AG04450 (cell line): ENCODE results near the gene ANKK1. TPM values are rescaled to one million over a fixed set of nuclear protein-coding genes. Genes with fewer than 3 reads are reported as not detected.

Source experiments
- CTCF ChIA-PET: fragments of 300-600, 350-600 bp; formaldehyde crosslinking; extraction: SDS; loops from one replicate; lab custom pipeline; 2022; ENCODE audit warnings: antibody characterized with exemption, inconsistent platforms; lab: Charles Lee
- POLR2A ChIA-PET: fragments of 350-600 bp; formaldehyde crosslinking; extraction: SDS; loops from one replicate; lab custom pipeline; 2021; ENCODE audit warnings: antibody characterized with exemption, inconsistent platforms; lab: Yijun Ruan, JAX
- DNase-seq: peaks from one replicate; pipeline ENCODE4 v3.0.0-alpha.2; 2011; ENCODE audit warnings: low read depth, low spot score
- H3K27ac ChIP-seq: one replicate; pipeline ENCODE4 v1.5.1; 2012; ENCODE audit warnings: low read depth, low read length, control low read depth
- H3K27me3 ChIP-seq: one replicate; pipeline ENCODE4 v1.6.0; 2012; ENCODE audit warnings: low read length; ENCODE audit not compliant: control insufficient read depth, insufficient read depth
- H3K4me3 ChIP-seq: 2 replicates; pipeline ENCODE4 v1.5.1; 2011; ENCODE audit warnings: mild to moderate bottlenecking, low read depth, low read length, control low read depth
- H3K9me3 ChIP-seq: 2 replicates; pipeline ENCODE4 v1.5.1; 2012; ENCODE audit warnings: low read length; ENCODE audit not compliant: control insufficient read depth, insufficient read depth
- polyA plus RNA-seq: library from polyadenylated mRNA; depleted of rRNA; stranded (reverse); fragments of >200 nt; gene quantifications from 2 replicates; pipeline ENCODE4 v1.2.3, GENCODE V29; 2011
- TF ChIP-seq, protein P1 (sequence below): IDR thresholded peaks from 2 replicates; pipeline ENCODE4 v1.5.1; 2011; ENCODE audit warnings: low read depth, low read length, control low read depth, inconsistent platforms

Gene ANKK1
- polyA plus RNA-seq, 1 experiment, result not detected

DNA sequence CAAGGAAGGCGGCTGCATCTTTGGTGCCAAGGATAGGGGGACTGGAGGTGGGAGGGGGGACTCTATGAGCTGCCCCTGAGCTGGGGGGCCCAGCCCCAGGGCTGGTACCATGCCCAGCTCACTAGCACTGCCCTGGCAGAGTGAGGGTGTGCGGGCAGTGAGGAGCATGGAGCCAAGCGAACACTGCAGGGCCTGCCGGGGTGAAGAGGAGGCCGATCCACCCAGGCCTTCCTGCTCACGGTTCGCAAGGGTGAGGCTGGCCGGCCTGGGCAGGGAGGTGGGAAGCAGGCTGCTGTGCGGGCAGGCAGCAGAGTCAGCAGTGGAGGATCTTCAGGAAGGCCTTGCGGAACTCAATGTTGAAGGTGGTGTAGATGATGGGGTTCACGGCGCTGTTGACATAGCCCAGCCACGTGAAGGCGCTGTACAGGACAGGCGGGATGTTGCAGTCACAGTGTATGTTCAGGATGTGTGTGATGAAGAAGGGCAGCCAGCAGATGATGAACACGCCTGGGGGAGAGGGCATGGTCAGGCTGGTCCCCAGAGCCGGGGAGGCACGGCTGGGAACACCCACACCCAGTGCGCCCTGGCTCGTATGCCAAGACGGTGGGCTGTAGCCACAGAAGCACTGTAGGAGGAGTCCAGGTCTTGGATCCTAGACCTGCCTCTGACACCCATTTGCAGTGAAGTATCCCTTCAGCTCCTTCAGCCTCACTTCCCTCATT is 23.0 kb downstream of the ANKK1 start:
- DNase-seq, result no peak
- CTCF ChIA-PET, result no interaction called here

DNA sequence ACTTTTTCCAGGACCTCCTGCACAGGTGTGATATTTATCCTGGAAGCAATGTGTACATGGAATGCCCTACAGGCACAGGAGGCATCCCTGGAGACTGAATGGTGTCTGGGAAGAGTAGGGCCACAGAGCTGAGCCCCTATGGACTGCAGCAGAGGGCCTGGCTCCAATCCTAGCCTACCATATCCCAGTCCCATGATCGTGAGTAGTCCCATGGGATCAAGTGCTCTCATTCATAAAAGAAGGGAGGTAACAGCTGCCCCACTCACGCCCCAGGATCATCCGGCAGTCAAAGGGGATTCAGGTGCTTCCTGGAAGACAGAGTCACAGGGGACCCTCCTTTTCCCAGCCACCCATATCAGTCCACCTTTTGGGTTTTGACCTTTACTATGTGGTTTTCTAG is 24.0 kb downstream of the ANKK1 start:
- DNase-seq, result no peak
- H3K27me3 ChIP-seq, result peaks cover 9% of the 10 kb centered on the region
- ChIA-PET POLR2A (no interaction called here), CTCF (no interaction called here)
- H3K9me3 ChIP-seq, result no peaks in the 10 kb centered on the region; the same call in 1 of the 2 replicates
- TF ChIP-seq, protein P1, sequence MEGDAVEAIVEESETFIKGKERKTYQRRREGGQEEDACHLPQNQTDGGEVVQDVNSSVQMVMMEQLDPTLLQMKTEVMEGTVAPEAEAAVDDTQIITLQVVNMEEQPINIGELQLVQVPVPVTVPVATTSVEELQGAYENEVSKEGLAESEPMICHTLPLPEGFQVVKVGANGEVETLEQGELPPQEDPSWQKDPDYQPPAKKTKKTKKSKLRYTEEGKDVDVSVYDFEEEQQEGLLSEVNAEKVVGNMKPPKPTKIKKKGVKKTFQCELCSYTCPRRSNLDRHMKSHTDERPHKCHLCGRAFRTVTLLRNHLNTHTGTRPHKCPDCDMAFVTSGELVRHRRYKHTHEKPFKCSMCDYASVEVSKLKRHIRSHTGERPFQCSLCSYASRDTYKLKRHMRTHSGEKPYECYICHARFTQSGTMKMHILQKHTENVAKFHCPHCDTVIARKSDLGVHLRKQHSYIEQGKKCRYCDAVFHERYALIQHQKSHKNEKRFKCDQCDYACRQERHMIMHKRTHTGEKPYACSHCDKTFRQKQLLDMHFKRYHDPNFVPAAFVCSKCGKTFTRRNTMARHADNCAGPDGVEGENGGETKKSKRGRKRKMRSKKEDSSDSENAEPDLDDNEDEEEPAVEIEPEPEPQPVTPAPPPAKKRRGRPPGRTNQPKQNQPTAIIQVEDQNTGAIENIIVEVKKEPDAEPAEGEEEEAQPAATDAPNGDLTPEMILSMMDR, result no peak
- H3K4me3 ChIP-seq, result no peak overlapping the region
- no peak overlapping the region for H3K27ac ChIP-seq

More for the DNA sequence above, 23.0 kb downstream of the ANKK1 start:
- TF ChIP-seq, protein P1, result no peak
- POLR2A ChIA-PET, result no interaction called here
- Histone ChIP-seq H3K27ac (no peak overlapping the region), H3K27me3 (peaks cover 5% of the 10 kb centered on the region), H3K4me3 (no peak overlapping the region), H3K9me3 (no peaks in the 10 kb centered on the region; the same call in 1 of the 2 replicates)

DNA sequence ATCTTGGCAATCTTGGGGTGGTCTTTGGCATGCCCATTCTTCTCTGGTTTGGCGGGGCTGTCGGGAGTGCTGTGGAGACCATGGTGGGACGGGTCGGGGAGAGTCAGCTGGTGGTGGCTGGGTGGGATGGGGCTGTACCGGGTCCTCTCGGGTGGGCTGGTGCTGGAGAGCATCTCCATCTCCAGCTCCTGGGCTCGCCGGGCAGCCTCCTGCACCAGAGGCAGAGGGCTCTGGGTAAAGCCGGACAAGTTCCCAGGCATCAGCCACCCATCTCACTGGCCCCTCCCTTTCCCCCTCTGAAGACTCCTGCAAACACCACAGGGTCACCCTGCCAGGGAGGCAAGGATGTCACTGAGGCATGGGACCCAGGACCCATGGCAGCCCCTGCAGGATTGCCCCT is 25.1 kb downstream of the ANKK1 start:
- CTCF ChIA-PET, result no interaction called here
- peaks cover 6% of the 10 kb centered on the region for H3K27me3 ChIP-seq
- no peak for DNase-seq

DNA sequence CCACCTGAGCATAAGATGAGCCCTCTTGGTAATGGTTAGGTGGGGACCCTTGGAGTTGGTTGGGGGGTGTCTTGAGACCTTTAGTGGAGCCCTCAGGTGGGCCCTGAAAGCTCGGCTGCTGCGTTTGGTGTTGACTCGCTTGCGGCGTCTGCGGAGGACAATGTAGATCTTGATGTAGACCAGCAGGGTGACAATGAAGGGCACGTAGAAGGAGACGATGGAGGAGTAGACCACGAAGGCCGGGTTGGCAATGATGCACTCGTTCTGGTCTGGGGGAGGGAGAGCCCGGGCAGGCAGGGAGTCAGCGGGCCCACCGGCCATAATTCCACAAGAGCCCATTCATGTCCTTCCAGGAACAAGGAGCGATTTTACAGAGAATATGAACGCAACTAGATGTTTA is 27.8 kb downstream of the ANKK1 start:
- TF ChIP-seq, protein P1, result no peak
- peaks cover 4% of the 10 kb centered on the region for H3K27me3 ChIP-seq
- no peak overlapping the region for H3K27ac ChIP-seq
- ChIA-PET POLR2A (no interaction called here), CTCF (no interaction called here)
- no peaks in the 10 kb centered on the region; the same call in 1 of the 2 replicates for H3K9me3 ChIP-seq
- H3K4me3 ChIP-seq, result no peak overlapping the region
- no peak for DNase-seq

More for the DNA sequence above, 25.1 kb downstream of the ANKK1 start:
- H3K27ac ChIP-seq, result no peak overlapping the region
- POLR2A ChIA-PET, result no interaction called here
- no peak overlapping the region for H3K4me3 ChIP-seq
- TF ChIP-seq, protein P1, result no peak
- H3K9me3 ChIP-seq, result no peaks in the 10 kb centered on the region; the same call in 1 of the 2 replicates

DNA sequence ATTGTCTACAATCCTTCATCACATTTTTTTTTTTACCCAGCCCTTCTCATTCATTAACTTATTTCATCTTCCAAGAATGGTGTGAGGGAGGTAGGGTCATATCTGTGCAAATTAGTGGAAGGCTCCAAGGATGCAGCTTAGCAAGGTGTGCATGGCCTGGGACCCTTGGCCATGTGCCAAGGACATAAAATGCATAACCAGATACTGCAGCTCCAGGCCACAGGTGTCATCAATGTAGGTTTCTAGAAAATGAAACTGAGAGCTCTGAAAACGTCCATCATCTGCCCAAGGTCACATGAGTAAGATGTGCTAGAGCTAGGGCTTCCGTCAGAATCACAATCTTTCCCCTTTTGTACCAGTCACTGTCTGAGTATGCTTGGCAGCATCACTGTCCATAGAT is 29.8 kb downstream of the ANKK1 start:
- DNase-seq, result no peak
- Histone ChIP-seq H3K9me3 (no peaks in the 10 kb centered on the region; the same call in 1 of the 2 replicates), H3K4me3 (no peak overlapping the region), H3K27me3 (peaks cover 4% of the 10 kb centered on the region), H3K27ac (no peak overlapping the region)
- POLR2A ChIA-PET, result no interaction called here
- CTCF ChIA-PET, result no interaction called here
- TF ChIP-seq, protein P1, result no peak
